Activated naive CD8-positive, alpha-beta T cell treated with anti-CD3 and anti-CD28 coated beads, Interleukin-2, amount 10 ng/mL, durations not matched to agents 7 days and 5 days (primary cell): ENCODE results near the gene SMG5. TPM values are rescaled to one million over a fixed set of nuclear protein-coding genes. Genes with fewer than 3 reads are reported as not detected.
"Not testable (repeated sequence)": the region's sequence is repeated elsewhere in the genome, so short reads cannot be mapped to it uniquely, and the experiment has no call there.

Source experiments
- ATAC-seq: fragments of 150-1000 bp; cut with Tn5 transposase; one replicate; pipeline ENCODE4 v1.10.0; 2021; ENCODE audit warnings: low read depth, moderate library complexity
- POLR2A ChIA-PET: fragments of 350-600 bp; sonication (Branson Sonifier 250); formaldehyde crosslinking; loops from one replicate; lab custom pipeline; 2021; ENCODE audit warnings: antibody characterized with exemption; lab: Charles Lee
- DNase-seq: peaks from one replicate; pipeline ENCODE4 v3.0.0; 2021
- H3K27ac Mint-ChIP-seq: one replicate; pipeline ENCODE4 v1.8.0; 2022; ENCODE audit warnings: mild to moderate bottlenecking, mixed read lengths
- H3K27me3 Mint-ChIP-seq: one replicate; pipeline ENCODE4 v1.8.0; 2022; ENCODE audit warnings: mild to moderate bottlenecking, moderate library complexity, mixed read lengths
- H3K36me3 Mint-ChIP-seq: one replicate; pipeline ENCODE4 v1.8.0; 2021; ENCODE audit warnings: mild to moderate bottlenecking, mixed read lengths
- H3K4me1 Mint-ChIP-seq: one replicate; pipeline ENCODE4 v1.8.0; 2021; ENCODE audit warnings: mixed read lengths
- H3K4me3 Mint-ChIP-seq: one replicate; pipeline ENCODE4 v1.8.0; 2022; ENCODE audit warnings: mild to moderate bottlenecking, moderate library complexity, mixed read lengths
- H3K9me3 Mint-ChIP-seq: one replicate; pipeline ENCODE4 v1.8.0; 2021; ENCODE audit warnings: mixed read lengths
- total RNA-seq, 2 experiments: library from RNA; stranded (reverse); gene quantifications; one replicate each; pipeline ENCODE4 v1.2.3, GENCODE V29; 2021

The SMG5 gene, protein sequence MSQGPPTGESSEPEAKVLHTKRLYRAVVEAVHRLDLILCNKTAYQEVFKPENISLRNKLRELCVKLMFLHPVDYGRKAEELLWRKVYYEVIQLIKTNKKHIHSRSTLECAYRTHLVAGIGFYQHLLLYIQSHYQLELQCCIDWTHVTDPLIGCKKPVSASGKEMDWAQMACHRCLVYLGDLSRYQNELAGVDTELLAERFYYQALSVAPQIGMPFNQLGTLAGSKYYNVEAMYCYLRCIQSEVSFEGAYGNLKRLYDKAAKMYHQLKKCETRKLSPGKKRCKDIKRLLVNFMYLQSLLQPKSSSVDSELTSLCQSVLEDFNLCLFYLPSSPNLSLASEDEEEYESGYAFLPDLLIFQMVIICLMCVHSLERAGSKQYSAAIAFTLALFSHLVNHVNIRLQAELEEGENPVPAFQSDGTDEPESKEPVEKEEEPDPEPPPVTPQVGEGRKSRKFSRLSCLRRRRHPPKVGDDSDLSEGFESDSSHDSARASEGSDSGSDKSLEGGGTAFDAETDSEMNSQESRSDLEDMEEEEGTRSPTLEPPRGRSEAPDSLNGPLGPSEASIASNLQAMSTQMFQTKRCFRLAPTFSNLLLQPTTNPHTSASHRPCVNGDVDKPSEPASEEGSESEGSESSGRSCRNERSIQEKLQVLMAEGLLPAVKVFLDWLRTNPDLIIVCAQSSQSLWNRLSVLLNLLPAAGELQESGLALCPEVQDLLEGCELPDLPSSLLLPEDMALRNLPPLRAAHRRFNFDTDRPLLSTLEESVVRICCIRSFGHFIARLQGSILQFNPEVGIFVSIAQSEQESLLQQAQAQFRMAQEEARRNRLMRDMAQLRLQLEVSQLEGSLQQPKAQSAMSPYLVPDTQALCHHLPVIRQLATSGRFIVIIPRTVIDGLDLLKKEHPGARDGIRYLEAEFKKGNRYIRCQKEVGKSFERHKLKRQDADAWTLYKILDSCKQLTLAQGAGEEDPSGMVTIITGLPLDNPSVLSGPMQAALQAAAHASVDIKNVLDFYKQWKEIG
- total RNA-seq: 10 to 100 TPM; 72.3 to 76.4 TPM

GRCh38 chr1:156282479-156283222, at the start of gene SMG5:
TSS of gene SMG5 (minus strand) at chr1:156282825. CDS start at chr1:156282680, 145 bp downstream.
- peak within 1 kb of the TSS; percentile 94 for H3K4me3 Mint-ChIP-seq
- no peaks in the 10 kb centered on the region for H3K9me3 Mint-ChIP-seq
- peak; percentile 91 for ATAC-seq
- DNase-seq: peak; percentile 95
- H3K4me1 Mint-ChIP-seq: peaks cover 27% of the 10 kb centered on the region
- H3K27me3 Mint-ChIP-seq: no peaks in the 10 kb centered on the region
- peaks cover 12% of the 10 kb centered on the region for H3K36me3 Mint-ChIP-seq
- POLR2A ChIA-PET: interaction anchor here (0.6 to 4.2 kb wide), 26 partner anchors 8 to 447 kb away, joined by 3 to 24 read pairs (median 4); partner anchors contain the start of genes GLMP, KHDC4, PMF1 and SEMA4A
- peak within 1 kb of the TSS; percentile 95 for H3K27ac Mint-ChIP-seq

DNA sequence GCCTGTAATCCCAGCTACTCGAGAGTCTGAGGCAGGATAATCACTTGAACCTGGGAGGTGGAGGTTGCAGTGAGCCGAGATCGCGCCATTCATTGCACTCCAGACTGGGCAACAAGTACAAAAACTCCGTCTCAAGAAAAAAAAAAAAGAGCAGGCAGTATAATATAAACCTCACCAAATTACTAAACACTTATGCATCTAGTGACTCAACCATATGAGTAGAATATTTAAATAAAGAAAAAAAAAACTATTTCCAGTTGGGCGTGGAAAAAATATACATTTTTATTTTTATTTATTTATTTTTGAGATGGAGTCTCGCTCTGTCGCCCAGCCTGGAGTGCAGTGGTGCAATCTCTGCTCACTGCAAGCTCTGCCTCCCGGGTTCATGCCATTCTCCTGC, 40.6 kb upstream of the SMG5 start:
- POLR2A ChIA-PET, DNase-seq, H3K9me3 Mint-ChIP-seq, H3K27ac Mint-ChIP-seq, ATAC-seq, H3K4me3 Mint-ChIP-seq, H3K27me3 Mint-ChIP-seq, H3K4me1 Mint-ChIP-seq: not testable (repeated sequence)
- H3K36me3 Mint-ChIP-seq: peaks cover 17% of the 10 kb centered on the region

GRCh38 chr1:156320560-156320959, 37.9 kb upstream of the SMG5 start:
- Mint-ChIP-seq H3K27me3 (no peaks in the 10 kb centered on the region), H3K4me3 (no peak overlapping the region)
- POLR2A ChIA-PET: no interaction called here

GRCh38 chr1:156319664-156320063, 37.0 kb upstream of the SMG5 start:
- Mint-ChIP-seq H3K27me3 (no peaks in the 10 kb centered on the region), H3K27ac (no peak overlapping the region), H3K4me1 (no peaks in the 10 kb centered on the region), H3K4me3 (no peak overlapping the region), H3K9me3 (no peaks in the 10 kb centered on the region), H3K36me3 (peaks cover 21% of the 10 kb centered on the region)
- DNase-seq (no peak), ATAC-seq (no peak)
- POLR2A ChIA-PET: interaction anchor here (0.9 to 1.4 kb wide), 2 partner anchors 36 to 38 kb away, joined by 3 to 4 read pairs; partner anchors contain the start of gene SMG5

More at GRCh38 chr1:156320560-156320959, 37.9 kb upstream of the SMG5 start:
- no peak for ATAC-seq
- Mint-ChIP-seq H3K4me1 (no peaks in the 10 kb centered on the region), H3K27ac (no peak overlapping the region), H3K36me3 (peaks cover 21% of the 10 kb centered on the region), H3K9me3 (no peaks in the 10 kb centered on the region)
- DNase-seq: no peak

- Mint-ChIP-seq H3K4me1 (no peaks in the 10 kb centered on the region), H3K4me3 (no peak overlapping the region), H3K27ac (no peak overlapping the region), H3K27me3 (no peaks in the 10 kb centered on the region), H3K9me3 (no peaks in the 10 kb centered on the region), H3K36me3 (peaks cover 26% of the 10 kb centered on the region)
- no peak for ATAC-seq
- no peak for DNase-seq
- POLR2A ChIA-PET: interaction anchor here (0.7 to 1.1 kb wide), 2 partner anchors 10 to 34 kb away, joined by 3 read pairs; partner anchors contain the start of gene SMG5
These were observed 34.3 kb upstream of the SMG5 start for GRCh38 chr1:156316909-156317308.

GRCh38 chr1:156310962-156311361, 28.3 kb upstream of the SMG5 start:
- POLR2A ChIA-PET: no interaction called here
- Mint-ChIP-seq H3K4me3 (no peak overlapping the region), H3K27me3 (no peaks in the 10 kb centered on the region), H3K4me1 (no peaks in the 10 kb centered on the region), H3K36me3 (peaks cover 16% of the 10 kb centered on the region), H3K9me3 (no peaks in the 10 kb centered on the region), H3K27ac (no peak overlapping the region)
- ATAC-seq: no peak
- no peak for DNase-seq

- H3K27ac Mint-ChIP-seq: no peak overlapping the region
- POLR2A ChIA-PET: no interaction called here
- no peak for ATAC-seq
- H3K9me3 Mint-ChIP-seq: no peaks in the 10 kb centered on the region
- no peaks in the 10 kb centered on the region for H3K4me1 Mint-ChIP-seq
- no peak overlapping the region for H3K4me3 Mint-ChIP-seq
- H3K27me3 Mint-ChIP-seq: no peaks in the 10 kb centered on the region
- peaks cover 6% of the 10 kb centered on the region for H3K36me3 Mint-ChIP-seq
- DNase-seq: no peak
These were observed 25.5 kb upstream of the SMG5 start for GRCh38 chr1:156308078-156308477.

- Mint-ChIP-seq H3K36me3 (peaks cover 2% of the 10 kb centered on the region), H3K4me3 (no peak overlapping the region), H3K27me3 (no peaks in the 10 kb centered on the region), H3K27ac (no peak overlapping the region), H3K9me3 (no peaks in the 10 kb centered on the region), H3K4me1 (no peaks in the 10 kb centered on the region)
- POLR2A ChIA-PET: no interaction called here
- no peak for DNase-seq
- no peak for ATAC-seq
These were observed 22.6 kb upstream of the SMG5 start for GRCh38 chr1:156305215-156305614.

DNA sequence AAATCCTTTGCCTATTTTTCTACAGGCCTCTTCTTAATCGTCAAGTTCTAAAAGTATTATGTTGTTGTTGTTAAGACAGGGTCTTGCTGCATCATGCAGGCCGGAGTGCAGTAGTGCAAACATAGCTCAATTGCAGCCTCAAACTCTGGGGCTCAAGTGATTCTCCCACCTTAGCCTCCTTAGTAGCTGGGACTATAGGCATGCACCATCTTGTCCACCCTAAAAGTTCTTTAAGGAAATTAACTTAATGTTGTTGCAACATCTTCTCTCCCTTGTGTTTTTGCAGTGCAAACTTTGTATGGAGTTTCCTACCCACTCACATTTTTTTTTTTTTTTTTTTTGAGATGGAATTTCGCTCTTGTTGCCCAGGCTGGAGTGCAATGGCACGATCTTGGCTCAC, 20.6 kb upstream of the SMG5 start:
- POLR2A ChIA-PET: interaction anchor here (1.5 kb wide), 1 partner anchor 20 kb away, joined by 4 read pairs; the partner anchor contains the start of gene SMG5
- Mint-ChIP-seq H3K36me3 (peaks cover 2% of the 10 kb centered on the region), H3K9me3 (no peaks in the 10 kb centered on the region), H3K27me3 (no peaks in the 10 kb centered on the region), H3K4me3 (no peak overlapping the region), H3K27ac (no peak overlapping the region), H3K4me1 (no peaks in the 10 kb centered on the region)
- DNase-seq (no peak), ATAC-seq (no peak)

DNA sequence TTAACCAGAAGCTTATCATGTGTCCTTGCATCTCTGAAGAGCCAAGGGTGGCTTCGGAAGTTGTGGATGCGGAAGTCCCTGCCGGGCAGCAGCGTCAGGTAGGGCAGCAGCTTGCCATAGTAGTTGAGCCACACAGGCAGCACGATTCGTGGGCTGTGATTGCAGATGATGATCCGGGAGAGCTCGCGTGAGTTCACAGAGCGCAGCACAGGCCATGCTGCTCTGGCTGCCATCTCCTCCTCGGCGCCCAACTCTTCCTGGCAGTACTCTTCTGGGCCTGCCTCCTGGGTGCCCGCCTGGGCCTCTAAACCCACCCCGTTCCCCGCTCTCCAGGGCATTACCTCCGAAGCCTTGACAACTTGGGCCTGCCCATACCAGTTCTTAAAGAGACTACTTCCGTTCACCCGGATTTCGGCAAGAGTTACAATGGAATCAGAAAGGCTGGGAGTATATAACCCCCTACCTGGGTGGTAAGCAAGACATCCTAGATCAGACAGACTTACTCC, 16.3 kb upstream of the SMG5 start, which contains the start of gene VHLL:
VHLL (minus strand) TSS at position 456 of the 506 bp plus-strand sequence; CDS start at position 338, 118 bp downstream.
- POLR2A ChIA-PET: no interaction called here
- H3K36me3 Mint-ChIP-seq: no peaks in the 10 kb centered on the region
- no peak within 1 kb of the TSS for H3K27ac Mint-ChIP-seq
- no peak within 1 kb of the TSS for H3K4me3 Mint-ChIP-seq
- ATAC-seq: no peak
- no peaks in the 10 kb centered on the region for H3K27me3 Mint-ChIP-seq
- peaks cover 10% of the 10 kb centered on the region for H3K4me1 Mint-ChIP-seq
- no peaks in the 10 kb centered on the region for H3K9me3 Mint-ChIP-seq
- DNase-seq: no peak

- Mint-ChIP-seq H3K36me3 (no peaks in the 10 kb centered on the region), H3K27ac (peak within 1 kb of the TSS; percentile 86), H3K4me3 (peak within 1 kb of the TSS; percentile 93), H3K4me1 (peaks cover 10% of the 10 kb centered on the region), H3K27me3 (no peaks in the 10 kb centered on the region), H3K9me3 (no peaks in the 10 kb centered on the region)
- peak; percentile 68 for DNase-seq
- ATAC-seq: peak; percentile 82
- POLR2A ChIA-PET: interaction anchor here (0.9 to 3.2 kb wide), 2 partner anchors 12 to 42 kb away, joined by 4 to 22 read pairs; partner anchors contain the start of genes CCT3, SMG5 and TMEM79
These were observed 12.8 kb upstream of the SMG5 start, which contains the start of gene GLMP for GRCh38 chr1:156295391-156295947. TSS of gene GLMP (minus strand) at chr1:156295679. CDS start at chr1:156295645, 34 bp downstream.

GRCh38 chr1:156293895-156294294, 11.3 kb upstream of the SMG5 start:
- H3K9me3 Mint-ChIP-seq: no peaks in the 10 kb centered on the region
- H3K4me1 Mint-ChIP-seq: peaks cover 10% of the 10 kb centered on the region
- POLR2A ChIA-PET: interaction anchor here (0.6 to 3.2 kb wide), 2 partner anchors 11 to 19 kb away, joined by 3 to 22 read pairs; partner anchors contain the start of genes SMG5 and TMEM79
- no peaks in the 10 kb centered on the region for H3K36me3 Mint-ChIP-seq
- no peaks in the 10 kb centered on the region for H3K27me3 Mint-ChIP-seq
- no peak overlapping the region for H3K4me3 Mint-ChIP-seq
- DNase-seq: no peak
- ATAC-seq: no peak
- H3K27ac Mint-ChIP-seq: no peak overlapping the region
